ENCODE measurements around the gene MYRFL.

The MYRFL gene

GRCh38 chr12:69998922-69999321 lies 173.9 kb downstream of the MYRFL start:
- no peaks in the 10 kb centered on the region for H3K9me3 ChIP-seq (ENCODE audit: control insufficient read depth, insufficient read depth, low read length)
- H3K9ac ChIP-seq (ENCODE audit: low read depth, low read length) = no peak overlapping the region
- H3K36me3 ChIP-seq (ENCODE audit: control insufficient read depth, insufficient read depth, low read length) = no peaks in the 10 kb centered on the region
- H3K4me1 ChIP-seq (ENCODE audit: control insufficient read depth, insufficient read depth, low read length) = no peaks in the 10 kb centered on the region
- H3K27ac ChIP-seq (ENCODE audit: low read depth, low read length) = no peak overlapping the region
- no peaks in the 10 kb centered on the region for H3K27me3 ChIP-seq (ENCODE audit: control insufficient read depth, insufficient read depth, low read length)
- no peak overlapping the region for H3K4me3 ChIP-seq (ENCODE audit: low read depth, low read length)

- Histone ChIP-seq H3K4me1 (ENCODE audit: control insufficient read depth, insufficient read depth, low read length) (no peaks in the 10 kb centered on the region), H3K27me3 (ENCODE audit: control insufficient read depth, insufficient read depth, low read length) (no peaks in the 10 kb centered on the region), H3K36me3 (ENCODE audit: control insufficient read depth, insufficient read depth, low read length) (no peaks in the 10 kb centered on the region), H3K27ac (ENCODE audit: low read depth, low read length) (no peak overlapping the region), H3K9ac (ENCODE audit: low read depth, low read length) (no peak overlapping the region), H3K9me3 (ENCODE audit: control insufficient read depth, insufficient read depth, low read length) (no peaks in the 10 kb centered on the region), H3K4me3 (ENCODE audit: low read depth, low read length) (no peak overlapping the region)
These were observed 174.5 kb downstream of the MYRFL start for GRCh38 chr12:69999561-69999960.

- H3K27ac ChIP-seq (ENCODE audit: low read depth, low read length) = no peak overlapping the region
- no peak overlapping the region for H3K9ac ChIP-seq (ENCODE audit: low read depth, low read length)
- H3K27me3 ChIP-seq (ENCODE audit: control insufficient read depth, insufficient read depth, low read length) = no peaks in the 10 kb centered on the region
- no peaks in the 10 kb centered on the region for H3K4me1 ChIP-seq (ENCODE audit: control insufficient read depth, insufficient read depth, low read length)
- no peaks in the 10 kb centered on the region for H3K9me3 ChIP-seq (ENCODE audit: control insufficient read depth, insufficient read depth, low read length)
- H3K36me3 ChIP-seq (ENCODE audit: control insufficient read depth, insufficient read depth, low read length) = no peaks in the 10 kb centered on the region
- H3K4me3 ChIP-seq (ENCODE audit: low read depth, low read length) = no peak overlapping the region
These were observed 177.3 kb downstream of the MYRFL start for GRCh38 chr12:70002097-70002911.

- no peak overlapping the region for H3K27ac ChIP-seq (ENCODE audit: low read depth, low read length)
These were observed 177.9 kb downstream of the MYRFL start for GRCh38 chr12:70002912-70003255.

GRCh38 chr12:70005864-70006618 lies 181.0 kb downstream of the MYRFL start:
- Histone ChIP-seq H3K4me3 (ENCODE audit: low read depth, low read length) (no peak overlapping the region), H3K9ac (ENCODE audit: low read depth, low read length) (no peak overlapping the region)

More at GRCh38 chr12:70002912-70003255, 177.9 kb downstream of the MYRFL start:
- H3K9ac ChIP-seq (ENCODE audit: low read depth, low read length) = no peak overlapping the region
- H3K9me3 ChIP-seq (ENCODE audit: control insufficient read depth, insufficient read depth, low read length) = no peaks in the 10 kb centered on the region
- H3K36me3 ChIP-seq (ENCODE audit: control insufficient read depth, insufficient read depth, low read length) = no peaks in the 10 kb centered on the region
- H3K4me3 ChIP-seq (ENCODE audit: low read depth, low read length) = no peak overlapping the region
- H3K4me1 ChIP-seq (ENCODE audit: control insufficient read depth, insufficient read depth, low read length) = no peaks in the 10 kb centered on the region
- no peaks in the 10 kb centered on the region for H3K27me3 ChIP-seq (ENCODE audit: control insufficient read depth, insufficient read depth, low read length)

GRCh38 chr12:70006619-70006973 lies 181.6 kb downstream of the MYRFL start:
- Histone ChIP-seq H3K4me1 (ENCODE audit: control insufficient read depth, insufficient read depth, low read length) (no peaks in the 10 kb centered on the region), H3K27me3 (ENCODE audit: control insufficient read depth, insufficient read depth, low read length) (no peaks in the 10 kb centered on the region), H3K27ac (ENCODE audit: low read depth, low read length) (no peak overlapping the region), H3K9ac (ENCODE audit: low read depth, low read length) (no peak overlapping the region), H3K36me3 (ENCODE audit: control insufficient read depth, insufficient read depth, low read length) (no peaks in the 10 kb centered on the region), H3K4me3 (ENCODE audit: low read depth, low read length) (no peak overlapping the region), H3K9me3 (ENCODE audit: control insufficient read depth, insufficient read depth, low read length) (no peaks in the 10 kb centered on the region)

More at GRCh38 chr12:70005864-70006618, 181.0 kb downstream of the MYRFL start:
- Histone ChIP-seq H3K9me3 (ENCODE audit: control insufficient read depth, insufficient read depth, low read length) (no peaks in the 10 kb centered on the region), H3K36me3 (ENCODE audit: control insufficient read depth, insufficient read depth, low read length) (no peaks in the 10 kb centered on the region), H3K27ac (ENCODE audit: low read depth, low read length) (no peak overlapping the region), H3K4me1 (ENCODE audit: control insufficient read depth, insufficient read depth, low read length) (no peaks in the 10 kb centered on the region), H3K27me3 (ENCODE audit: control insufficient read depth, insufficient read depth, low read length) (no peaks in the 10 kb centered on the region)

GRCh38 chr12:70007687-70008086 lies 182.7 kb downstream of the MYRFL start:
- H3K36me3 ChIP-seq (ENCODE audit: control insufficient read depth, insufficient read depth, low read length) = no peaks in the 10 kb centered on the region
- no peak overlapping the region for H3K9ac ChIP-seq (ENCODE audit: low read depth, low read length)
- no peak overlapping the region for H3K4me3 ChIP-seq (ENCODE audit: low read depth, low read length)
- H3K27ac ChIP-seq (ENCODE audit: low read depth, low read length) = no peak overlapping the region
- H3K9me3 ChIP-seq (ENCODE audit: control insufficient read depth, insufficient read depth, low read length) = no peaks in the 10 kb centered on the region
- H3K27me3 ChIP-seq (ENCODE audit: control insufficient read depth, insufficient read depth, low read length) = no peaks in the 10 kb centered on the region
- peaks cover under 1% of the 10 kb centered on the region; the same call in 1 of the 2 replicates for H3K4me1 ChIP-seq (ENCODE audit: control insufficient read depth, insufficient read depth, low read length)

Data from HUES48 (cell line).